IPS DF 6.9 (cell line): ENCODE results near the gene RPS2.
"Not testable (repeated sequence)": the region's sequence is repeated elsewhere in the genome, so short reads cannot be mapped to it uniquely, and the experiment has no call there.

Source experiments
- DNase-seq: peaks from one replicate; pipeline ENCODE4 v3.0.0-alpha.2; 2013; ENCODE audit warnings: low read depth, low spot score
- H3K27ac ChIP-seq: one replicate; pipeline ENCODE4 v1.5.1; 2013; ENCODE audit warnings: low read length, control low read depth
- H3K27me3 ChIP-seq: 2 replicates; pipeline ENCODE4 v1.6.1; 2013; ENCODE audit warnings: mild to moderate bottlenecking, low read length; ENCODE audit not compliant: control insufficient read depth, insufficient read depth
- H3K36me3 ChIP-seq: 2 replicates; pipeline ENCODE4 v1.6.1; 2013; ENCODE audit warnings: low read length; ENCODE audit not compliant: control insufficient read depth, insufficient read depth
- H3K4me1 ChIP-seq: 2 replicates; pipeline ENCODE4 v1.6.1; 2013; ENCODE audit warnings: low read length; ENCODE audit not compliant: control insufficient read depth, insufficient read depth
- H3K4me3 ChIP-seq: 2 replicates; pipeline ENCODE4 v1.5.1; 2013; ENCODE audit warnings: mild to moderate bottlenecking, low read length
- H3K9me3 ChIP-seq: 2 replicates; pipeline ENCODE4 v1.6.1; 2013; ENCODE audit warnings: low read length, inconsistent platforms; ENCODE audit not compliant: control insufficient read depth, insufficient read depth
- WGBS: extraction: QIAGEN DNeasy Blood & Tissue Kit; methylation state at CpG from one replicate; pipeline ENCODE4 v1.1.7; 2013; ENCODE audit warnings: mixed read lengths, missing lambda C conversion rate; ENCODE audit not compliant: insufficient read length, insufficient coverage; 5-methylcytosine and 5-hydroxymethylcytosine counted together

Gene RPS2

GRCh38 chr16:1923299-1924034 is 41.2 kb downstream of the RPS2 start:
- WGBS = no CpG with 5 or more reads among the region's 24 CpGs
- DNase-seq = peak; percentile 37
- Histone ChIP-seq H3K27me3 (peaks cover 28% of the 10 kb centered on the region), H3K4me1 (peaks cover 7% of the 10 kb centered on the region; the same call in 1 of the 2 replicates), H3K27ac (no peak overlapping the region), H3K9me3 (no peaks in the 10 kb centered on the region), H3K4me3 (no peak overlapping the region), H3K36me3 (no peaks in the 10 kb centered on the region)

- WGBS = no CpG with 5 or more reads among the region's 8 CpGs
- no peaks in the 10 kb centered on the region for H3K9me3 ChIP-seq
- no peaks in the 10 kb centered on the region for H3K36me3 ChIP-seq
- H3K27me3 ChIP-seq = peaks cover 34% of the 10 kb centered on the region
- H3K27ac ChIP-seq = no peak overlapping the region
- no peak for DNase-seq
- peaks cover 9% of the 10 kb centered on the region for H3K4me1 ChIP-seq
- no peak overlapping the region for H3K4me3 ChIP-seq
Measured at GRCh38 chr16:1922357-1922756, 42.3 kb downstream of the RPS2 start.

- Histone ChIP-seq H3K27me3 (peaks cover 41% of the 10 kb centered on the region), H3K27ac (no peak overlapping the region), H3K9me3 (no peaks in the 10 kb centered on the region), H3K4me1 (peaks cover 16% of the 10 kb centered on the region), H3K4me3 (no peak overlapping the region), H3K36me3 (no peaks in the 10 kb centered on the region)
- no CpG with 5 or more reads among the region's 15 CpGs for WGBS
- peak; percentile 41 for DNase-seq
Measured at GRCh38 chr16:1920727-1921171, 43.9 kb downstream of the RPS2 start.

GRCh38 chr16:1920122-1920521 is 44.5 kb downstream of the RPS2 start:
- not testable (repeated sequence) for H3K27ac ChIP-seq, H3K36me3 ChIP-seq, H3K9me3 ChIP-seq, DNase-seq, H3K4me3 ChIP-seq
- Histone ChIP-seq H3K4me1 (peaks cover 16% of the 10 kb centered on the region), H3K27me3 (peaks cover 42% of the 10 kb centered on the region)
- no CpG with 5 or more reads among the region's 21 CpGs for WGBS

GRCh38 chr16:1919327-1919998 is 45.2 kb downstream of the RPS2 start:
- WGBS = no CpG with 5 or more reads among the region's 30 CpGs
- H3K27me3 ChIP-seq = peaks cover 42% of the 10 kb centered on the region
- H3K27ac ChIP-seq = no peak overlapping the region
- H3K36me3 ChIP-seq = no peaks in the 10 kb centered on the region
- no peak overlapping the region for H3K4me3 ChIP-seq
- H3K4me1 ChIP-seq = peaks cover 16% of the 10 kb centered on the region
- no peaks in the 10 kb centered on the region for H3K9me3 ChIP-seq
- DNase-seq = no peak

- Histone ChIP-seq H3K4me1 (peaks cover 16% of the 10 kb centered on the region), H3K36me3 (no peaks in the 10 kb centered on the region), H3K9me3 (no peaks in the 10 kb centered on the region), H3K27me3 (peaks cover 42% of the 10 kb centered on the region), H3K27ac (no peak within 1 kb of the TSS), H3K4me3 (peak within 1 kb of the TSS; percentile 35; the same call in 1 of the 2 replicates)
- no CpG with 5 or more reads among the region's 71 CpGs for WGBS
- DNase-seq = no peak
Measured at GRCh38 chr16:1918351-1919326, 46.0 kb downstream of the RPS2 start, which contains the start of gene HS3ST6. HS3ST6 (minus strand) TSS chr16:1918415; CDS start chr16:1918323, 92 bp downstream.

GRCh38 chr16:1917665-1918350 is 46.8 kb downstream of the RPS2 start:
- peaks cover 38% of the 10 kb centered on the region for H3K27me3 ChIP-seq
- no peak for DNase-seq
- H3K4me3 ChIP-seq = peak overlapping the region; percentile 35; the same call in 1 of the 2 replicates

GRCh38 chr16:1917056-1917664 is 47.5 kb downstream of the RPS2 start:
- no peak for DNase-seq
- H3K36me3 ChIP-seq = no peaks in the 10 kb centered on the region
- no CpG with 5 or more reads among the region's 22 CpGs for WGBS
- peaks cover 14% of the 10 kb centered on the region for H3K4me1 ChIP-seq
- H3K9me3 ChIP-seq = no peaks in the 10 kb centered on the region
- no peak overlapping the region for H3K4me3 ChIP-seq
- no peak overlapping the region for H3K27ac ChIP-seq
- peaks cover 38% of the 10 kb centered on the region for H3K27me3 ChIP-seq

More at GRCh38 chr16:1917665-1918350, 46.8 kb downstream of the RPS2 start:
- no CpG with 5 or more reads among the region's 81 CpGs for WGBS
- Histone ChIP-seq H3K27ac (no peak overlapping the region), H3K9me3 (no peaks in the 10 kb centered on the region), H3K4me1 (peaks cover 14% of the 10 kb centered on the region), H3K36me3 (no peaks in the 10 kb centered on the region)

GRCh38 chr16:1916640-1916990 is 48.0 kb downstream of the RPS2 start:
- WGBS = no CpG with 5 or more reads among the region's 5 CpGs
- no peak overlapping the region for H3K4me3 ChIP-seq
- peaks cover 38% of the 10 kb centered on the region for H3K27me3 ChIP-seq
- H3K27ac ChIP-seq = no peak overlapping the region
- H3K9me3 ChIP-seq = no peaks in the 10 kb centered on the region
- no peak for DNase-seq
- peaks cover 14% of the 10 kb centered on the region for H3K4me1 ChIP-seq
- no peaks in the 10 kb centered on the region for H3K36me3 ChIP-seq
